Hepatocyte (in vitro differentiated cells): ENCODE results near the gene KCNJ15.

Source experiments
- CTCF ChIP-seq: fragments of 200-600 bp; sonication (generic); IDR thresholded peaks from 2 replicates; pipeline ENCODE4 v1.5.1; 2016; ENCODE audit warnings: antibody characterized with exemption, mild to moderate bottlenecking; ENCODE audit not compliant: poor library complexity
- EZH2 ChIP-seq: fragments of 200-600 bp; sonication (generic); IDR thresholded peaks from 2 replicates; pipeline ENCODE4 v1.6.1; 2016; ENCODE audit warnings: antibody characterized with exemption, mild to moderate bottlenecking, borderline replicate concordance

GRCh38 chr21:38269576-38269936, 12.8 kb downstream of the KCNJ15 start:
- TF ChIP-seq CTCF, result no peak
- no peak for TF ChIP-seq EZH2
